Gastrocnemius medialis (tissue), 4 donors: ENCODE data around the gene PDXK.

Experiments
- CTCF ChIP-seq, 5 experiments: fragments of 450-650 bp in 3 of 5; fragments of 200-600 bp in 2 of 5; sonication (generic) in 2 of 5; IDR thresholded peaks in 4 of 5; conservative IDR thresholded peaks in 1 of 5; 1 replicate in 4 of 5; 2 replicates in 1 of 5; pipeline ENCODE4 v1.5.1; 2016 to 2019; ENCODE audit warnings: antibody characterized with exemption in 5 of 5, mild to moderate bottlenecking in 3 of 5, moderate library complexity in 3 of 5
- POLR2A ChIP-seq, 2 donors: fragments of 450-650 bp; IDR thresholded peaks; one replicate each; pipeline ENCODE4 v1.6.1; 2017; ENCODE audit warnings: antibody characterized with exemption in 2 of 2, mild to moderate bottlenecking in 2 of 2, moderate library complexity in 2 of 2

- TF ChIP-seq POLR2A (IDR thresholded peaks at IDR 0.05): no peak
- no peak for TF ChIP-seq CTCF (IDR thresholded peaks at IDR 0.05 in 4 of 5, conservative IDR thresholded peaks at IDR 0.05 in 1 of 5)
Measured at GRCh38 chr21:43731891-43732711, 13.2 kb downstream of the PDXK start.
